Measurements from ENCODE around the gene CDPF1. TPM values are rescaled to one million over a fixed set of nuclear protein-coding genes. Genes with fewer than 3 reads are reported as not detected.

CDPF1 gene
- total RNA-seq, 1 experiment from 2014 or later: 8.1 TPM

DNA sequence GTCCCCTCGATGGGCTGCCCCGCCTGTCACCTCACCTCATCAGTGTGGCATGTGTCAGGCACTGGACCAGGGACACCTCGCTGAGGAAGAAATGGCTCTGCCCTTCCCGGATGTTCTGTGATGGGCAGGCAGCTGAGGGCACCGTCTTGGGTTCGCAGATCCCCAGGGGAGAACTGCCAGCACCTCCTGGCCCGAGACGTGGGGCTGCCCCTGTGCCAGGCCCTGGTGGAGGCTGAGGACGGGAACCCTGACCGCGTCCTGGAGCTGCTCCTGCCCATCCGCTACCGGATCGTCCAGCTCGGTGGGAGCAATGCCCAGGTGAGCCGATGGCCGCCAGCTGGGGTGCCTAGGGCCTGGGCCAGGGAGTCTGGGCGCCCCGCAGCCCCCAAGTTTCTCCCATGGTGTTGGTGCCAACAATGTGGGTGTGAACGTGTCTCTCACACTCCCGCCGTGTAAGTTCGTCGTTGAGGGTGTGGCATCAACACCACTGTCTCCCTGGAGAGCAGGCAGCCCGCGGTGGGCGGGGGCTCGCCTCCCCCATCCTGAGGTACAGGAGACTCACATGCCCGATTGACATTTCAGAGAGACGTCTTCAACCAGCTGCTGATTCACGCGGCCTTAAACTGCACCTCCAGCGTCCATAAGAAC lies 39.3 kb upstream of the CDPF1 start:
- no peak overlapping the region for H2BK120ac ChIP-seq (ENCODE audit: low read depth, low read length, poor library complexity, severe bottlenecking)
- H3K56ac ChIP-seq (ENCODE audit: insufficient read length, low read depth, low read length): no peak overlapping the region
- no peak overlapping the region for H2BK15ac ChIP-seq (ENCODE audit: low read depth, low read length)
- H3K27me3 Mint-ChIP-seq (ENCODE audit: low read depth): no peaks in the 10 kb centered on the region; the same call in 1 of the 2 replicates
- TF ChIP-seq, protein P1, sequence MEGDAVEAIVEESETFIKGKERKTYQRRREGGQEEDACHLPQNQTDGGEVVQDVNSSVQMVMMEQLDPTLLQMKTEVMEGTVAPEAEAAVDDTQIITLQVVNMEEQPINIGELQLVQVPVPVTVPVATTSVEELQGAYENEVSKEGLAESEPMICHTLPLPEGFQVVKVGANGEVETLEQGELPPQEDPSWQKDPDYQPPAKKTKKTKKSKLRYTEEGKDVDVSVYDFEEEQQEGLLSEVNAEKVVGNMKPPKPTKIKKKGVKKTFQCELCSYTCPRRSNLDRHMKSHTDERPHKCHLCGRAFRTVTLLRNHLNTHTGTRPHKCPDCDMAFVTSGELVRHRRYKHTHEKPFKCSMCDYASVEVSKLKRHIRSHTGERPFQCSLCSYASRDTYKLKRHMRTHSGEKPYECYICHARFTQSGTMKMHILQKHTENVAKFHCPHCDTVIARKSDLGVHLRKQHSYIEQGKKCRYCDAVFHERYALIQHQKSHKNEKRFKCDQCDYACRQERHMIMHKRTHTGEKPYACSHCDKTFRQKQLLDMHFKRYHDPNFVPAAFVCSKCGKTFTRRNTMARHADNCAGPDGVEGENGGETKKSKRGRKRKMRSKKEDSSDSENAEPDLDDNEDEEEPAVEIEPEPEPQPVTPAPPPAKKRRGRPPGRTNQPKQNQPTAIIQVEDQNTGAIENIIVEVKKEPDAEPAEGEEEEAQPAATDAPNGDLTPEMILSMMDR (conservative IDR thresholded peaks at IDR 0.05): no peak
- H4K5ac ChIP-seq (ENCODE audit: insufficient read length, low read depth, low read length): no peak overlapping the region
- H3K27me3 ChIP-seq (ENCODE audit: insufficient read depth, low read length): no peaks in the 10 kb centered on the region
- H4K91ac ChIP-seq (ENCODE audit: insufficient read length, low read depth, low read length): no peak overlapping the region
- H4K20me1 ChIP-seq (ENCODE audit: control insufficient read depth, insufficient read depth, insufficient read length): no peaks in the 10 kb centered on the region
- no peak overlapping the region for H2BK12ac ChIP-seq (ENCODE audit: insufficient read length, low read depth, low read length)
- H3K23me2 ChIP-seq (ENCODE audit: insufficient read length, low read depth, low read length, poor library complexity, severe bottlenecking): no peaks in the 10 kb centered on the region
- H3K23ac ChIP-seq (ENCODE audit: insufficient read length, low read depth, low read length): no peak overlapping the region
- H3K4me2 ChIP-seq (ENCODE audit: insufficient read depth, insufficient read length, low read length): no peak overlapping the region
- H3K79me1 ChIP-seq (ENCODE audit: insufficient read depth, low read depth, low read length, poor library complexity, severe bottlenecking): no peaks in the 10 kb centered on the region
- H3K4me1 ChIP-seq (ENCODE audit: insufficient read depth, low read length): no peaks in the 10 kb centered on the region
- H4K8ac ChIP-seq (replicated peaks; ENCODE audit: insufficient read length, low read depth, low read length): no peak overlapping the region
- H3K4ac ChIP-seq (ENCODE audit: low read depth, low read length): no peak overlapping the region
- H3K9ac ChIP-seq (ENCODE audit: extremely low read depth, insufficient read length, low read length): no peak overlapping the region
- no peak overlapping the region for H3T11ph ChIP-seq (ENCODE audit: low read length)
- no peak for DNase-seq
- no peak overlapping the region for H2BK5ac ChIP-seq (ENCODE audit: insufficient read length, low read length)
- no peak overlapping the region for H2AK5ac ChIP-seq (ENCODE audit: insufficient read length, low read length)
- no peak overlapping the region for H3K14ac ChIP-seq (ENCODE audit: insufficient read depth, low read length)
- H3K27ac ChIP-seq (ENCODE audit: insufficient read length, low read depth, low read length): no peak overlapping the region
- peaks cover 5 to 38% (median 35%) of the 10 kb centered on the region in 3 experiments; a peak in 6 of 7 replicates for H3K36me3 Mint-ChIP-seq (ENCODE audit: insufficient read depth in 1 of 3, low read depth in 3 of 3)
- WGBS (ENCODE audit: extremely low coverage, insufficient read length, low lambda C conversion rate): no CpG with 5 or more reads among the region's 33 CpGs
- H2BK20ac ChIP-seq (ENCODE audit: low read depth, low read length, poor library complexity, severe bottlenecking): no peak overlapping the region
- H3K18ac ChIP-seq (ENCODE audit: insufficient read length, low read depth, low read length): no peak overlapping the region
- no peaks in the 10 kb centered on the region for H3K9me3 Mint-ChIP-seq
- no peaks in the 10 kb centered on the region for H3K9me3 ChIP-seq (ENCODE audit: control insufficient read depth, low read depth, low read length)
- H3K4me3 Mint-ChIP-seq: no peak overlapping the region
- no peak overlapping the region for H3K27ac Mint-ChIP-seq
- no peak overlapping the region for H2AFZ ChIP-seq (ENCODE audit: low read length)
- no peaks in the 10 kb centered on the region for H3K79me2 ChIP-seq (ENCODE audit: insufficient read depth, low read length)
- no peaks in the 10 kb centered on the region for H3K4me1 Mint-ChIP-seq
